PC-3 (cell line): ENCODE measurements around the gene SHLD1. TPM values are rescaled to one million over a fixed set of nuclear protein-coding genes. Genes with fewer than 3 reads are reported as not detected.

Source experiments
- ATAC-seq: fragments of 200-7000 bp; cut with Tn5 transposase; 2 replicates; pipeline ENCODE4 v1.9.1; 2020; ENCODE audit warnings: mild to moderate bottlenecking, moderate library complexity
- BruUV-seq: library from RNA; stranded (reverse); fragments of 400-500 nt; replicated peaks from 2 replicates; lab custom pipeline; 2021; lab: Mats Ljungman, UMichigan
- CTCF ChIA-PET: fragments of 300-600 bp; sonication (Branson Sonifier 250); formaldehyde crosslinking; loops from one replicate; lab custom pipeline; 2022; ENCODE audit warnings: antibody characterized with exemption; lab: Charles Lee
- POLR2A ChIA-PET: fragments of 300-600 bp; sonication (Branson Sonifier 250); formaldehyde crosslinking; loops from one replicate; lab custom pipeline; 2022; ENCODE audit warnings: antibody characterized with exemption; ENCODE audit not compliant: unreplicated experiment; lab: Charles Lee
- DNase-seq: peaks from one replicate; pipeline ENCODE4 v3.0.0-alpha.2; 2015
- H2AFZ ChIP-seq: fragments of 300-600 bp; sonication (generic); 2 replicates; pipeline ENCODE4 v1.6.0; 2016; ENCODE audit warnings: antibody characterized with exemption, low read length
- H3F3A ChIP-seq: fragments of 300-600 bp; sonication (generic); one replicate; pipeline ENCODE4 v1.6.0; 2017; ENCODE audit warnings: antibody characterized with exemption, low read length, control low read depth, mild to moderate bottlenecking; ENCODE audit not compliant: unreplicated experiment
- H3K27ac ChIP-seq: fragments of 300-600 bp; sonication (generic); 2 replicates; pipeline ENCODE4 v1.5.1; 2016; ENCODE audit warnings: mild to moderate bottlenecking, low read length
- H3K27me3 ChIP-seq: fragments of 300-600 bp; sonication (generic); 2 replicates; pipeline ENCODE4 v1.6.1; 2016; ENCODE audit warnings: low read length, mixed read lengths
- H3K36me3 ChIP-seq: fragments of 300-600 bp; sonication (generic); 2 replicates; pipeline ENCODE4 v1.6.1; 2016; ENCODE audit warnings: low read depth, mixed run types, low read length, mixed read lengths
- H3K4me1 ChIP-seq: fragments of 300-600 bp; sonication (generic); 2 replicates; pipeline ENCODE4 v1.5.1; 2016; ENCODE audit warnings: low read length; ENCODE audit not compliant: insufficient read depth
- H3K4me2 ChIP-seq: fragments of 300-600 bp; sonication (generic); 2 replicates; pipeline ENCODE4 v1.6.0; 2016; ENCODE audit warnings: low read length
- H3K4me3 ChIP-seq: fragments of 300-600 bp; sonication (generic); 2 replicates; pipeline ENCODE4 v1.5.1; 2016; ENCODE audit warnings: mild to moderate bottlenecking, low read length, mixed read lengths
- H3K79me2 ChIP-seq: fragments of 300-600 bp; sonication (generic); 2 replicates; pipeline ENCODE4 v1.6.1; 2017; ENCODE audit warnings: low read length, mixed read lengths
- H3K9ac ChIP-seq: fragments of 300-600 bp; sonication (generic); 2 replicates; pipeline ENCODE4 v1.6.0; 2016; ENCODE audit warnings: mild to moderate bottlenecking, low read length
- H3K9me2 ChIP-seq: fragments of 300-600 bp; sonication (generic); replicated peaks from 2 replicates; pipeline ENCODE4 v1.6.1; 2016; ENCODE audit warnings: mixed run types, low read length, mixed read lengths
- H3K9me3 ChIP-seq: fragments of 300-600 bp; sonication (generic); 2 replicates; pipeline ENCODE4 v1.6.1; 2016; ENCODE audit warnings: low read length, mixed read lengths
- H4K20me1 ChIP-seq: fragments of 300-600 bp; sonication (generic); 2 replicates; pipeline ENCODE4 v1.6.1; 2016; ENCODE audit warnings: low read length, mixed read lengths
- EZH2 ChIP-seq: fragments of 300-600 bp; sonication (generic); IDR thresholded peaks from one replicate; pipeline ENCODE4 v1.6.1; 2017; ENCODE audit warnings: antibody characterized with exemption, mild to moderate bottlenecking, low read length; ENCODE audit not compliant: unreplicated experiment
- EZH2phosphoT487 ChIP-seq: fragments of 300-600 bp; sonication (generic); IDR thresholded peaks from 2 replicates; pipeline ENCODE4 v1.6.1; 2018; ENCODE audit warnings: mild to moderate bottlenecking, antibody characterized with exemption, low read length, borderline replicate concordance
- intact Hi-C: fragments of 100-400 bp; cut with micrococcal nuclease; formaldehyde crosslinking; loops from 2 replicates; pipeline ENCODE4 v1.9.0; 2023
- total RNA-seq: library from RNA; depleted of rRNA; stranded (reverse); fragments of >200 nt; gene quantifications from 2 replicates; pipeline ENCODE4 v1.2.3, GENCODE V29; 2014
- TF ChIP-seq, protein P1 (sequence below): fragments of 300-600 bp; sonication (generic); conservative IDR thresholded peaks from 2 replicates; pipeline ENCODE4 v1.5.1; 2017; ENCODE audit warnings: antibody characterized with exemption, low read depth, mild to moderate bottlenecking, low read length

The SHLD1 gene
- total RNA-seq, 1 experiment from 2014 or later, result 3.4 TPM

- Histone ChIP-seq H2AFZ (no peak overlapping the region), H3K4me1 (peaks cover 3% of the 10 kb centered on the region), H3K36me3 (no peaks in the 10 kb centered on the region), H3K79me2 (no peaks in the 10 kb centered on the region), H3K4me2 (no peak overlapping the region), H3K9me3 (no peaks in the 10 kb centered on the region), H3K9me2 (no peaks in the 10 kb centered on the region), H3K27me3 (no peaks in the 10 kb centered on the region), H3K27ac (no peak overlapping the region), H3F3A (no peaks in the 10 kb centered on the region), H3K4me3 (no peak overlapping the region), H4K20me1 (no peaks in the 10 kb centered on the region), H3K9ac (no peak overlapping the region)
- BruUV-seq, result no TSS peak
- ATAC-seq (no peak; the same call in 1 of the 2 replicates), DNase-seq (peak; percentile 12)
- TF ChIP-seq EZH2, result no peak
- TF ChIP-seq, protein P1, sequence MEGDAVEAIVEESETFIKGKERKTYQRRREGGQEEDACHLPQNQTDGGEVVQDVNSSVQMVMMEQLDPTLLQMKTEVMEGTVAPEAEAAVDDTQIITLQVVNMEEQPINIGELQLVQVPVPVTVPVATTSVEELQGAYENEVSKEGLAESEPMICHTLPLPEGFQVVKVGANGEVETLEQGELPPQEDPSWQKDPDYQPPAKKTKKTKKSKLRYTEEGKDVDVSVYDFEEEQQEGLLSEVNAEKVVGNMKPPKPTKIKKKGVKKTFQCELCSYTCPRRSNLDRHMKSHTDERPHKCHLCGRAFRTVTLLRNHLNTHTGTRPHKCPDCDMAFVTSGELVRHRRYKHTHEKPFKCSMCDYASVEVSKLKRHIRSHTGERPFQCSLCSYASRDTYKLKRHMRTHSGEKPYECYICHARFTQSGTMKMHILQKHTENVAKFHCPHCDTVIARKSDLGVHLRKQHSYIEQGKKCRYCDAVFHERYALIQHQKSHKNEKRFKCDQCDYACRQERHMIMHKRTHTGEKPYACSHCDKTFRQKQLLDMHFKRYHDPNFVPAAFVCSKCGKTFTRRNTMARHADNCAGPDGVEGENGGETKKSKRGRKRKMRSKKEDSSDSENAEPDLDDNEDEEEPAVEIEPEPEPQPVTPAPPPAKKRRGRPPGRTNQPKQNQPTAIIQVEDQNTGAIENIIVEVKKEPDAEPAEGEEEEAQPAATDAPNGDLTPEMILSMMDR, result peak; percentile 59
- CTCF ChIA-PET, result no interaction called here
- intact Hi-C loops, result loop anchor here (5.0 kb wide), 1 partner anchor 123 kb away; no protein-coding TSS in a partner anchor
- POLR2A ChIA-PET, result no interaction called here
Measured at GRCh38 chr20:5809495-5809894, 59.3 kb downstream of the SHLD1 start.

DNA sequence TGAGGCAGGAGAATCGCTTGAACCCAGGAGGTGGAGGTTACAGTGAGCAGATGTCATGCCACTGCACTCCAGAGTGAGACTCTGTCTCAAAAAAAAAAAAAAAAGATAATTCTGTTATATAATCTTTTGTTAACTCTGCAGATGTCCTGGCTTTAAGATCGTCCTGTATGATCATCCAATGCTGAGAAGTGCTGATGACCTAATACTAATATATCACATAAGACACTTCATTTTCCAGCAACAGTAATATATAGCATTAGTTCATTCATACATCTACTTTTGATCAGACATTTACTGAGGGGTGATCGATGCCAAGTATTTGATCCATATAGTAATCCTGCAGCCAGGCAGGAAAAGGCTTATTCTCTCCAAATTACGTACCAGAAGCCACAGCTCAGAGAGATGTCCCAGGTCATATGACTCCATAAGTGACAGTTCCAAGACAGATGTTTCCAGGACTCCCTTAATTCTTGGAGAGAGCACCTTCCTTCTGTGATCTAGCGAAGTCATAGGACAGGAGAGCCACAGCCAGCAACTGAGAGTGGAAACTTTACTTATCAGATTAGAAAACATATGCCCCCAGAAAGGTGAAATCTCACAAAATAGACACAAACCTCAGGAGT lies 60.7 kb downstream of the SHLD1 start:
- intact Hi-C loops, result no loop called here
- POLR2A ChIA-PET, result no interaction called here
- ATAC-seq, result no peak
- Histone ChIP-seq H4K20me1 (no peaks in the 10 kb centered on the region), H2AFZ (no peak overlapping the region), H3F3A (no peaks in the 10 kb centered on the region), H3K27me3 (no peaks in the 10 kb centered on the region), H3K9ac (no peak overlapping the region), H3K4me1 (no peaks in the 10 kb centered on the region), H3K4me2 (no peak overlapping the region), H3K9me2 (no peaks in the 10 kb centered on the region), H3K4me3 (no peak overlapping the region), H3K27ac (no peak overlapping the region), H3K9me3 (no peaks in the 10 kb centered on the region), H3K79me2 (no peaks in the 10 kb centered on the region), H3K36me3 (no peaks in the 10 kb centered on the region)
- no peak for DNase-seq
- CTCF ChIA-PET, result no interaction called here
- TF ChIP-seq EZH2phosphoT487 (no peak), EZH2 (no peak)
- TF ChIP-seq, protein P1, result no peak
- no TSS peak for BruUV-seq

GRCh38 chr20:5811746-5812145 lies 61.5 kb downstream of the SHLD1 start:
- Histone ChIP-seq H2AFZ (no peak overlapping the region), H3K27me3 (no peaks in the 10 kb centered on the region), H3K4me1 (no peaks in the 10 kb centered on the region), H3K4me2 (no peak overlapping the region), H3K4me3 (no peak overlapping the region), H3K79me2 (no peaks in the 10 kb centered on the region), H3K27ac (no peak overlapping the region), H3K9ac (no peak overlapping the region), H3K9me2 (no peaks in the 10 kb centered on the region), H4K20me1 (no peaks in the 10 kb centered on the region), H3K9me3 (no peaks in the 10 kb centered on the region), H3K36me3 (no peaks in the 10 kb centered on the region), H3F3A (no peaks in the 10 kb centered on the region)
- BruUV-seq, result no TSS peak
- TF ChIP-seq, protein P1, result no peak
- TF ChIP-seq EZH2, result no peak
- no peak for TF ChIP-seq EZH2phosphoT487
- ChIA-PET CTCF (no interaction called here), POLR2A (no interaction called here)
- ATAC-seq (no peak), DNase-seq (no peak)
- intact Hi-C loops, result no loop called here
